OCI-M1 (cell line): ENCODE measurements around the gene RBMS3.

ENCODE experiments used
- DNase-seq: peaks from one replicate; lab custom pipeline; 2025; lab: John Stamatoyannopoulos, UW

RBMS3 gene

DNA sequence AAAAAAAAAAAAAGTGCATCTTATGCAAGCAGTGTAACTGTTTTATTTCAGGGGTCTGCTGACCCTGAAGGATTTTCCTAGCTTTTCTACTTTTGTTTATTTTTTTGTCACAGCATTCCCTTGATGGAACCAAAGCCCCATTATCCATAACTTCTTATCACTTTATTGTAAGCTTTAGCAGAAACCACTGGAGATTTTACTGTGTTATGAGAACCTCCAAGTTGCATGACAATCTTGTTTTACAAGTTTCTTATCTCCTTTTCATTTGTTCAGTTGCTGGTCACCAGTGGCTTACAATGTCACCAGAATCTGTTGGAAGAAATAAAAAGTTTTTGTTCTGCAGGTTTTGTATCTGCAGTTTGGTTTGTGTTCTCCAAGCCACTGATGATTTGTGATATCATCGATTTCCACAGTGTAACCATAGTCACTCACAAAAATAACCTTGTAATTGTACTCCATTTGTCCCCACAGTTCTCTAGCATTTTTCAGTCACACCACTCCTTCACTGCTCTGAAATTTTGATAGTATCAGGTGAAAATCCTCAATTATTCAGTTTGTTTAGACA is 660.0 kb downstream of the RBMS3 start:
- DNase-seq, result peak; percentile 10

DNA sequence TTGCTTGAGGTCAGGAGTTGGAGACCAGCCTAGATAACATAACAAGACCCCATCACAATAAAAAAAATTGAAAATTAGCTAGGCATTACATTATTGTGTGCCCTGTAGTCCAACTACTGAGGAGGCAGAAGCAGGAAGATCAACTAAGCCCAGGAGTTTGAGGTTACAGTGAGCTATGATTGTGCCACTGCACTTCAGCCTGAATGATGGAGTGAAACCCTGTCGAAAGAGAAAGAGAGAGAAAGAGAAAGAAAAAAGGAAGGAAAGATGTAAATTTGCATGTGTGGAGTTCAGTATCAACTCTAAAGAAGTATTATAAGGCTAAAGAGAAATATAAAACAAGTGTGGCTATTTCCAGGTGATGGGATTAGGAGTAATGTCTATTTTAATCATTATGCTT is 661.4 kb downstream of the RBMS3 start:
- no peak for DNase-seq

DNA sequence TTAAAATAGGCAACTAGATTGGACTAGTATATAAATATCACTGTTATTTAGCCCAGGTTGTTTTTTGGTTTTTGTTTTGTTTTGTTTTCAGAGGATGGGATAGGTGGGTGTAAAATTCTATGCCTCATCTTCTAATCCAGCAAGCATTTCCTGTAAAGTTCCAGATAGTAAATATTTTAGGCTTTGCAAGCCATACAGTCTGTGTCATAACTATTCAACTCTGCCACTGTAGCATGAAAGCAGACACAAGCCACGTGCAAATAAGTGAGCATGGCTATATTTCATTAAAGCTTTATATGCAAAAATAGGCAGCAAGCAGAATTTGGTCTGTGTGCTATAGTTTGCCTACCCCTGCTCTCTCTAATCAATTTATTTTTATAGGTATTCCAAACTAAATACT is 668.3 kb downstream of the RBMS3 start:
- DNase-seq, result no peak

DNA sequence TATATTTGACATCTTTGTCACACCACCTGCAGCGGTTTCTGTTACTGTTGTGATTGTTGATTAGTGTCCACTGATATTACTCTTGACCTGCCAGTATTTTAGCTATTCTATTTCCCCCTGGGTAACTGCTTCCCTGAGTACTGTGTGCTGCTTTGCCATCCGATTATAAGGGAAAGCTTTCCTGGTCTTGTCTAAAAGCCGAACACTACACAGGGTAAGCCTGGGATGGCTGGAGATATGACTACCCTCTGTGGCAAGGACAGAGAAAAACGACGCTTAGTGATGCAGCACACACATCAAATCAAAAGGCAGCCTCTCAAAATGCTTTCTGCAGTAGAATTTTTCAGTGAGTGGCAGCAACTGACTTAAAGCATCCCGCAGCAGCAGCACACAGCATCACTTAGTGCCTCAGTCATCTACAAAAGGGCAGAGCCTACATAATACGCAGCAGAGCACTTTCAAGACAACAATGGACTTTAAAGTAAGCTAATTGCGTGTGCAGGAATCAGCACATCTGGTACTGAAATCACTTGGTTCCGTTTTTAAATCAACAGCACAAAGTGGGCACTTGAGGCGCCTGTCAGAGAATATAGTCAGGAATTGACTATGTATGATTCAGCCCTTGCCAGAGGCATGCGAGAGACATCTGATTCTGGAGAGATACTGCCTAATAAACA is 669.2 kb downstream of the RBMS3 start:
- DNase-seq, result no peak

DNA sequence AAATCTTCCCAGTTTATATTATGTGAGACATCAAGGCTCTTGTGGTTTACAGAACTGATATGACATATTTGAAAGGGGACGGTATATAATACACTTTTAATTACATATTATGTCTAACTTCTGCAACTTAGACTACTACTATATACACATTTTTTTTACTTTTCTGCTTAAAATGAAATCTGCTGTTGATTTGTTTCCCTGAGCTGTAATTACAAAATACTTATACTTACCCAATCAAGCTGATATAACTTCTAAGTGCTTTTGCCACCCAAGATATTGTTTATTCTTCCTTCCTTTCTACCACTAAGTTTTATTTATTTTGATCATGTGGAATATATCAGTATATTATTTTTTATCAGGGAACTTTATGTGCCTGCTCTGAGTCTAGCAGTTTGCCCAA is 671.6 kb downstream of the RBMS3 start:
- DNase-seq, result no peak

DNA sequence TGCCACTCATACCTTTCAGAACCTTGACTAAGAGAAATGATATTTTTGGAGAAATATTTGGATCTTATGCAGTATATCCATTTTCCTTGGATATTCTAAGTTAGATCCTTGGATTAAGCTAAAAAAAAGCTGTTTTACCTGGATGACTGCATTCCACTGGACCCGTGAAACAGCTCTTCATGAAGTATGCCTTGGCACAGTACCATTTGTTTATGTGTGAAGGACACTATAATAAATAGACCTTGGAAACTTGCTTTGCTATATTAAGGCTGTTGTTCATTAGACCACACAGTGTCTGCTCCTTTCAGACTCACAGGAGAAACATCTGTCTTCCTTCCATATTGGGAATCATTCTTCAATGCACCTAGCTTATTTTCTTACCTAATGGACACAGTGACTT is 674.5 kb downstream of the RBMS3 start:
- DNase-seq, result no peak

DNA sequence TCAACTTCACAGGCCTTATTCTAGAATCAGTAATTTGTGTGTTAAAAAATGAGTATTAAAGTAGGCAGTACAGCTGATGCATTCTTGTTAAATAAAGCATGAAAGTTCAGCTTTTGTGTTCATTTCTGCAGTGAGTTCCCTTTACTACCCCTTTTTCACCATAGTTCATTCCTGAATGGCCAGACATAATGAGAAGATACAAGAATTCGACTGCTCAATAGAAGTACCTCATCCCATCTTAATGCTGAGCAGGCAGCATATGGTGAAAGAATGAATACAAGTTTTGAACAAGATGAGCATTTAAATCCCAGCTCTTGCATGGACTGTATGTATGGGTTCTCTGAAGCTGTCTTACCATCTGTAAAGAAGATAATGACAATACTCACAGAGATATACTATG is 677.9 kb downstream of the RBMS3 start:
- no peak for DNase-seq

DNA sequence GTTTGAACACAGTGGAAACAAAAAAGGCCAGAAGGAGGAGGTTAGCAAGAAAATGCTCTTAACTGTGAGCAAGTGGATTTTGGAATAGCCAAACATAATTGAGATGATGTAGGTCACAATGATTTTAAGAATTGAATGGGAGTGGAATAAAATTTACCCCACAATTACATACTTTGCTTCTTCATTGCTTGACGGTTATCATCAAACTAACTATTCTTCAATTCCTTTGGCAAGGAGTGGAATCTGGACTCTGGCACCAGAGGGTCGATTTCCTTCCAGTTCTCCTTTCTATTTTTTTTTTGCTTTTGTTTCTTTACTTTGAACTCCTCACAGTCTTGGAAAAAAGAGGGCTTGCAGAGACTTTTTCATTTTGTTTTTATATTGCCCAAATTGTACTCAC is 691.0 kb downstream of the RBMS3 start:
- no peak for DNase-seq

DNA sequence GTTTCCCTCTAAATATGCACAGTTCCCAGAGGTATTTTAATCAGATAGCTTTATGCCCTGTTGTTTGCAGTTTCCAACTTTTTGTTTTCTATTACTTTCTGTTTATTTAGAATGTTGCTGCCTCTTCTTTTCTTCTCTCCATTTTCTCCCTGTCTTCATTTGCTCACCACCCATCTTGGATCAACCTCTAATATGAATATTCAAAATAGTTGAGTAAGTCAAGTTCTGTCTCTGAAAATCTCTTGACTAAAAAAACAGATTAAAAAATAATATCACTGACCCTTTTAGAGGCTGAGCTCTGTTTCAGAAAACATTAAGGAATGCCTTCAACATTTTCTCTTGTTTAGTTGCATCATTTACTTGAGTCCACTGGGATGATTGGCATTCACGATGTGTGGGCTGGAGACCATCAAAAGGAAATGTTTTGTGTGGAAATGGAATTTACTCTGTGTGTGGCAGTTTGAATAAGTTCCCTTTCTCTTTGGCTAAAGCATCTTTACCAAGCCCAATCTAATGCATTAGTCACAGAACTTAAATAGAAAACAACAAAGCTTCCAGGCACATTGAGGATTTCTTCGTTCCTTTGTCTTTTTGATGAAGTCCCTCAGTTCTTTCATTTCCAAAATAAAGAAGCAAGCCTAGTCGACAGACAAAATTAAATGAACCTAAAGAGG is 691.6 kb downstream of the RBMS3 start:
- DNase-seq, result no peak

DNA sequence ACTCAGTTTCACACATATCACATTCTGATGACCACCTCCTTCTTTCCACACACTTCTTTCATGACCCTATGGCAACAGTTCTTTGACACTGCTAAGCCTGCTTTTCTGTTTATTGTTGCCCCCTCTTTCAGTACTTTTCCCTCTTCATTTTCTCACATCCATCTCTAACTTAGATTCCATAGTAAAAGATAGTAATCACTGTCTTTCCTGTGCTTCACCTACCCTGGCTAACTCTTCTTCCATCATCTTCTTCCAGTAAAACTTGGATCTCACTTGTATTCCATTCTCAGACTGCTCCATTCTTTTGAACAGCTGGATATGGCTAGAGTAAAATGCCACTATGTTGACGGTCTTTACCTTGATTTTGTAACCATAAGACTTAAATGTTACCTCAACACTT is 692.9 kb downstream of the RBMS3 start:
- DNase-seq, result no peak

DNA sequence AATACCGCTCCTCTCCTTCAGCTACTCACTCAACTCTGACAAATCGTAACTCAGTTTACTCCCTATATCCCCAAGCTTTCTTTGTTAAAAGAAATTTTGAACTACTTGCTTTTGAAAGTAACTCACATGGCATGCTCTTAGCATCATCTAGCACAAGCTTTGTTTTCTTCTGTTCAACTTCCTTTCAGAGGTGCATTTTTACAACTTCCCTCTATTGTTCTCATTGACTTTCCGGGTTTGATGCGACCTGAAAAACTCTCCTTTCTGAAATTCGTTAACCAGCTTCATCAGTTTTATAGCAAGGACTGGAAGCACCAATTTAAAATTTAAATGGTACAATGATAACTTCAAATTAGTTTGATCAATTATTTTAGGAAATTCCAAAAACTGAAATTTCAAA is 696.0 kb downstream of the RBMS3 start:
- no peak for DNase-seq

DNA sequence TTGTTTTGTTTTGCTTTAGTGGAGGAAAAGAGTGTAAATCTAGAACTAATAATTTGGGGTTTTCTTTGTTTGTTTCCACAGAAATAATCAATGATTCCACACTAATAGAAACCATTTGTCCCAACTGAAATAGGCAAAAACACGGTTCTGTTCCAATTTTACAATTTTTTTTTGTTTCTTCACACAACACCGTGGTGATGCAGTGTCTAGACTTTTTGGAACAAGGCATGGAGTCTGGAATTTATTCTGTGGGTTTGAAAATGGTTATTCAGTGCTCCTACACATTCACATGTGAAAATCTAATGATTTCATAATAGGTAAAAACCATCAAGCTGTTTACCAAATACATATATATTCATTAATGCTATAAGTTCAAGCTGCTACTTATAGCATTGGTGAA is 696.5 kb downstream of the RBMS3 start:
- DNase-seq, result no peak

DNA sequence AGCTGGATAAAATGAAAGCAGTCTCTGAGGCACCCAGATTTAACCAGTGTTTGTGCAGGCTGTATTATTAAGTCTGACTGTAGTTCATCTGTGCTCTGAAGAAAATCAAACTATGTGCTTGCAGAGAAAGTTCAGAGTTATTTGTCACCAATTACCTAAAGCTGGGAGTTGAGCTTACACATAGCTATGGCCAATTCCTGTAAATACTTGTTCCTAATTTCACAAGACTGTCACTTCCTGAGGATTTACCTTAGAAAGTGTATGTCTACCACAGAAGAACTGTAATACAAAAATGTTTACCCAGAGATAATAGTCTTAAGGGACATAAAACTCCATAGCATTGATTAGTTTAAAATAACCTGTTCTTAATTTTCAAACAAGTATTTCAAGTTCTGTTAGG is 697.2 kb downstream of the RBMS3 start:
- no peak for DNase-seq

DNA sequence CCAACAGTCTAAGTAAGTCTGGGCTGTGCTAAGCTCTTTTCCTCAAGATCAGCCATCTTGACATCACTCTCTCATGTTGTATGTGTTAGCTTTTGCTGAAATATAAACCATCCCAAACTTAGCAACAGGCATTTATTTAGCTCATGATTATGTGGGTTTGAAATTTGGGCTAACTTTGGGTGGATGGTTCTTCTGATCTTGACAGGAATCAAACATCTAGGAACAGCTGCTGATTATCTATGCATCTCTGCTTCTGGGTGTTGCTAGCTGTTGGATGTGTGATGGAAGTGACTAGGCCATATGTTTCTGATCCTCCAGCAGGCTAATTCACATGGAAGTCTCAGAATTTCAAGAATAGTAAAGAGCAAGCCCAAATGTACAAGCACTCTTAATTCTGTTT is 710.3 kb downstream of the RBMS3 start:
- DNase-seq, result no peak

DNA sequence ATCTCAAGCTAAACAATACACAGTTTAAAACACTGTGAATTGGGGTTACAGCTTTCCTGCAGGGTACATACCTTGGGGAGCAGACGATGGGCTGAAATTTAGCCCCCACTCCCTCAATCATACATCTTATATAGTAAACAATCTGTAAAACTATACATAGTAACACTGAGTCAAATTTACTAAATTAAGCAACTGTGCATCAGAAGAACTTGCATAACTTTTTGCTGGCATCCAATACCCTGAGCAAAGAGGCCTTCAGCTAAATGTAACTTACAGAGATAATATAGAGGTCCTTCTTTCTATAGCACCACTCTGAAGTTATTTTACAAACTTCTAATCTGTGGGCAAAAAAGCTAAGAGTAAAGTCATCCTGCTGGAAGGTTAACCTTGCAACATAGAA is 721.9 kb downstream of the RBMS3 start:
- no peak for DNase-seq

DNA sequence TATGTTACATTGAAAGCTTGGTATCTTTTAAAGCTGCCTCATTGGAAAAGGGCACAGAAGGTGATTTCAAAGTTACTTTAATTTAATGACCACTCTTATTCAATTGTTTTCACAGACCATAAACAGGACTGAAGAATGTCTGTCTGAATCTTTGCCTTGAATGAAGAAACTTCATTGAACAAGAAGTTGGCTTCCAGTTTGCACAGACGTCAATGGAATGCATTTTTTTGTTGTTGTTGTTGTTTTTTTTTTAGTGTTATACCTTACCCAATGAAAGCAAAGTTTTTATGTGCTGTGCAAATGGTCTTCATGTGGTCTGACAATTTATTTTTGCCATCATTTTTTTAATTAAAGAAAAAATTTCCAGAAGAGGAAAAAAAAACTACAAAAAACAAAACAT is 722.9 kb downstream of the RBMS3 start:
- no peak for DNase-seq

DNA sequence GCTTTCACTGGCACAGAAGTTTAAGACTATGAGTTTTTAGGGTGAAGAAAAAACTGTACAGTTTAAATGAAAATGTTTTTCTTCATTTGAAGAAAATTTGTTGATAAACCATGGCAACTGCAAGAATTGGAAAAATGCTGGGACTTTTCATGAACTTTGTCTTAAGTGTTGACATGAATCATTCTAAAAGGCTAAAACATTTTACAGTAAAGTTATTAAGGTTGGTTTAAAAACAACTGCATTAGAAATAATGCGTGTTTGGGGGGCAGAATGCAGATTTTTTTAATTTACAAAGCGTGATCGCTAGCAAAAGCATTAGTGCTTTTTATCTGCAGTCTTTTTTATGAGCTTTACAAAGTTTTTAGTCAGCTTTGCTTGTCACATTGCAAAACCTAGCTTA is 723.6 kb downstream of the RBMS3 start:
- no peak for DNase-seq

DNA sequence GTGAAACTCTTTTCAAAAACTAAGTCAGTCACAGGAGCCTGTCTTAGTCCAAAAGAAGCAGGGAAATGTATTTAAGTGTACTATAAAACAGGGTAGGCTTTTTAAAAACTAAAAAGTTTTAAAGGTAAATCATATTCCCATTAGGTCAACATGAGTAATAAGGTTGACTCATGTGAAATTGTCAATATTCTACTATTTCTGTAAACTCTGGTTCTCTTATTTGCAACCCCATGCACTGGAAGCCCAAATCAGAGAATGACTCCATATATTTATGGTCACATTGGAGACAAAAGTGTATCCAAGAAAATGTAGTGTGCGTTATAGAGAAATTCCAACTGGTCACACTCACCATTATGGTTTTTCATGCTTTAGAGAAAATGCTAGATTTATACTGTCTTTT is 725.2 kb downstream of the RBMS3 start:
- DNase-seq, result no peak

DNA sequence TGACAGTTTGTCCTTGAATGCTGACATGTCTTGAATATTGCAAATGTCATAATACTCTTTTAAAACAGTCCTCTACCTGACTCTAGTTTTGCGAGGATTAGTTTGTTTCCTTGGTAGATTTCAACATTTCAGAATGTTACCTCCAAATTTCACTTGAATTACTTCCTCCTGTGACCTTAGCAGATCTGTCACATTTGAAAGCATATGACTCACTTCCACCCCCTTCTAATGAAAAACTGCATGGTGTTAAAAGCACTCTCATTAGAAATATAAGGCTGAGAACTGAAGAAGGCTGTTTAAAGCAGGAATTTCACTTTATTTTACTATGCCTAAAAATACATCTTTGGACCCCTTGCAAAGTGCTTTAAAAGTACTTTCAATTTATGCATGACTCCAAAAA is 726.8 kb downstream of the RBMS3 start:
- peak; percentile 16 for DNase-seq

DNA sequence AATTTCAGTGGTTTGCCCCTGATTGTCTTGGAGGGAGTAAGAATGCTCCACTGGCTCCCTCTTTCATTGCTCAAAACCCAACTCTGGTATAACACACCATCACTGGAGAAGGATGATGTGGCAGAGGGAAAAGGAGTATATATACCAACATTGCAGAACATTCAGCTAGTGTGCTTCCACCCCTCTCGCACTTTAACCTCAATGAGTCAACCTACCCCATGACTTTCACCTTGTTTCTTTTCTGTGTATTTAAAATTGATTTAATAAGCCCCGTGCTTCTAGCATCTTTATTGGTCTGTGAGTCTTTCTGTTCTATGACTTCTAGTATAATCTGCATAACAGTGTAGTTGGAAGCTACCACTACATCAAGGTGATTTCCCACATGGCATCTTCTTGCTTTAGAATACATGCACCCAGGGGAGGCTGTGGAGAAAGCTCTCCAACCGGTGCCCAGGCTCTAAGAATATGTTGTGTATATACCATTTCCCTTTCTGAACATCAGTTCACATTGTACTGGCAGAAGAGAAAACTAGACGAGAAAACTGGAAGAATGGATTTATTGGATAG is 730.4 kb downstream of the RBMS3 start:
- DNase-seq, result no peak

DNA sequence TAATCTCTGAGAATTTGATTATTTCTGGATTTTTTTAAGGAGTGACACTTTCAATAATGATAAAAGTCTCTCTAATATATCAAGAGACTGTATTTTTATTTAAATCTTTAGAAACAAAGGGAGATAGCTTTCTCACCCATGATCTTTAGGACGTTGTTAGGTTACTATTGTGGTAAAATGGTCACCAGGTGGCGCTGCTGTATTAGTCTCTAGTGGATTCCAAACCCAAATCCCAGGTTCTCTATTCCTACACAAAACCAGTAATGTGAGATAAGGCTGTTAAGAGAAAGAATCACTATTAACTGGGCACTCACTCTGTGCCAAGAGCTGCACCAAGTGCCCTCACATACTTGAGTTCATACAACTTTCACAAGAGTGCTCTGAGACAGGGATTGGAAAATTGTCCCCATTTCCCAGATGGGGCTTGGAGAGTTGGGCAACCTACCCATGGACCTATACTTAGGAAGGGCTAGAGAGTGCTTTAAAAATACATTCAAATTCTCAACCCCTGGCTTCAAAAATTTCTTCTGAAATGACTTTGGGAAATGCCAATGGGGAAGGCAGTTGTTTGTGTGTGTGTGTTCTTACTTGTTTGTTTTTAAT is 732.2 kb downstream of the RBMS3 start:
- peak; percentile 82 for DNase-seq

DNA sequence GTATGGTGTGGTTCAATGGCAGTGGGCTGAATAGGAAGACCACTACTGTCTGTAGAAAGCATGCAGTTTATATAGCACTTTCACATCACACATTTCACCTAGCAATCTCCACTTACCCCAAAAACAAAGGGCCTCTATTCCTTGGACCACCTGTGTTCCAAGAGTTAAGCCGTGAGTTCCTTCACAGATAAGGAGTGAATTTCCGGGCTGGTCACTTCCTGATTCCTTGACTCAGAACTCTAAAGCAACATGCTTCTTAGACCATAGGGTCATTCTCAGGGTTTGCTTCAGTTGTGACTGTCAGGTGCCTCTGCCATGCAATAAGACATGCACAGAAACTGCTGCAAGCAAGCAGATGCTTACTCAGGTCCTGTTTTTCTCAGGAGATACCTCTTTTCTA is 737.0 kb downstream of the RBMS3 start:
- no peak for DNase-seq

DNA sequence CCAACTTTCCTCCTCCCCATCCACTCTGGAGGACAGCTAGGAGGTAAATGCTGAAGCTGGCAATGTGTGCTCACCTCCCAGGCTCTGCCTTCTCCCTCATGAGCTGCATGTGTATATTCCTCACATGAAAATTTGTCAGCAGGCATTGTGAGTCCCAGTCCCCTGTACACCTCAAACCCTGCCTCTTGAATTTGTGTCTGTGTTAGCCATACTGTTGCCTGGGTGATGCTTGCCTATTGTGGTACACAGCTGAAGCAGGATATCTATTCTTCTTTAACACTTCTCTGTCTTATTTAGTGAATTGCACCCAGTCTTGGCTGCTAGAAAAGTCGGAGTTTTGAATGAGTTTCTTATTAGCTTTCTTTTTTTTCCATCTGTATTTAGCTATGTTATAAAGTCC is 739.5 kb downstream of the RBMS3 start:
- DNase-seq, result no peak
